Lung (tissue), 12 donors: ENCODE results near the gene MMS19. TPM values are rescaled to one million over a fixed set of nuclear protein-coding genes. Genes with fewer than 3 reads are reported as not detected.
A peak's percentile ranks its signal among the peaks of the same experiment; 100 is the strongest.

ENCODE experiments used
- ATAC-seq: fragments of 200-7000 bp; cut with Tn5 transposase; one replicate; pipeline ENCODE4 v1.9.1; 2020; ENCODE audit warnings: moderate number of reproducible peaks; ENCODE audit not compliant: insufficient read depth, low FRiP score
- DNase-seq, 3 donors: peaks; one replicate each; pipeline ENCODE4 v3.0.0-alpha.2; 2013 to 2017
- H3K27ac ChIP-seq, 2 donors: one replicate each; pipeline ENCODE4 v1.5.1; 2013; ENCODE audit warnings: mild to moderate bottlenecking in 2 of 2, moderate library complexity in 2 of 2, control low read depth in 1 of 2, inconsistent platforms in 1 of 2, low read depth in 1 of 2, low read length in 1 of 2
- H3K27me3 ChIP-seq, 3 donors: one replicate each; pipeline ENCODE4 v1.5.1; 2013; ENCODE audit warnings: low read length in 2 of 3; ENCODE audit not compliant: control insufficient read depth in 3 of 3, insufficient read depth in 3 of 3
- H3K36me3 ChIP-seq, 4 donors: one replicate each; pipeline ENCODE4 v1.5.1; 2013; ENCODE audit warnings: low read length in 4 of 4, mild to moderate bottlenecking in 1 of 4, moderate library complexity in 1 of 4; ENCODE audit not compliant: control insufficient read depth in 4 of 4, insufficient read depth in 4 of 4
- H3K4me1 ChIP-seq, 5 donors: one replicate each; pipeline ENCODE4 v1.5.1; 2013; ENCODE audit warnings: low read length in 5 of 5, mild to moderate bottlenecking in 2 of 5, moderate library complexity in 1 of 5; ENCODE audit not compliant: control insufficient read depth in 5 of 5, insufficient read depth in 5 of 5
- H3K4me3 ChIP-seq: one replicate; pipeline ENCODE4 v1.5.1; 2013; ENCODE audit warnings: mild to moderate bottlenecking, control low read depth, moderate library complexity
- H3K9ac ChIP-seq, 2 donors: one replicate each; pipeline ENCODE4 v1.5.1; 2013; ENCODE audit warnings: low read length in 2 of 2, control low read depth in 1 of 2; ENCODE audit not compliant: insufficient read depth in 1 of 2
- H3K9me3 ChIP-seq, 4 donors: one replicate each; pipeline ENCODE4 v1.5.1; 2013; ENCODE audit warnings: low read length in 3 of 4, mild to moderate bottlenecking in 1 of 4, moderate library complexity in 1 of 4; ENCODE audit not compliant: control insufficient read depth in 4 of 4, insufficient read depth in 3 of 4
- CTCF ChIP-seq: IDR thresholded peaks from 2 replicates; pipeline ENCODE4 v1.5.1; 2012; ENCODE audit warnings: mild to moderate bottlenecking; ENCODE audit errors: control extremely low read depth, extremely low read depth
- WGBS, 2 donors: extraction: QIAGEN DNeasy Blood & Tissue Kit; methylation state at CpG; one replicate each; pipeline ENCODE4 v1.1.7; 2013; 5-methylcytosine and 5-hydroxymethylcytosine counted together
- polyA plus RNA-seq, 2 donors: library from polyadenylated mRNA; stranded (reverse); fragments of 200-250 nt; gene quantifications; one replicate each; pipeline ENCODE4 v1.2.1, GENCODE V29; 2013
- total RNA-seq, 2 donors: library from RNA; depleted of rRNA in 1 of 2; stranded (reverse); fragments of >200 nt in 1 of 2; gene quantifications; one replicate each; pipeline ENCODE4 v1.2.1, GENCODE V29; 2014 to 2021
- donor health status: control.
- donor health status: control.
- donor health status: Bipolar disorder and iron deficiency.
- donor health status: healthy.
- donor health status: DM: yes; HTN: yes; CAD: no.

The MMS19 gene
- total and polyA plus RNA-seq, 4 donors: 39.9 to 74.5 (median 62.5) TPM

DNA sequence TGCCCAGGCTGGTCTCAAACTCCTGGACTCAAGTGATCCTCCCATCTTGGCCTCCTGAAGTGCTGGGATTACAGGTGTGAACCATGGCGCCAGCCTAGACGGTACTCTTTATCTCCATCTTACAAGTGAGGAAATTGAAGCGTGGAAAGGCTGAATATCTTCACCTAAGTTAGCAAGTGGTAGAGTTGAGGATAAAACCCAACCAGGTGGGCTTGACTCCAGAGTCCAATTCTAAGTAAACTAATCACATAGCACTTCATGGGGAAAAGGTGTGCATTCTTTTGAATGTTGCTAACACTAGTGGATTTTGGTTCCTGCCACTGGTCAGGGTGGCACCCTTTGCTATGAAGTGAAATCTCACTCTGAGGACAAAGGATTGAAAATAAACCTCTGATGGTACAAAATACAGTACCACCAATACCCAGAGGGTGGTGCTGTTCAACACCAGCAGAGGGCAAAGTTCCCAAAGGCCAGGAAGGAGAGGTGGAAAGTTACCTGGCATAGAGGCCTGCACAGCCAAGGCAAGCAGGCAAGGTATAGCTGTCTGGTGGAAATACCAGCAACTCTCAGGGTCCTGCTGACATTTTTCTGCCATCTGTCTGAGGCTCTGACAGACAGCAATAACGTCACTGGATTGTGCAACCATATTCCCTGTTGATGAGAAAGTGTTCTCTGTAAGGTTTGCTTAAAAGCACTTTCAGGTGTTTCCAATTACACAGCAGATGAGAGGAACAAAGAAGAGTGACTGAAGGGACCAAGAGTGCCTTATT, 34.7 kb downstream of the MMS19 start:
- DNase-seq (peak; percentile 40 to 63 (median 59)), ATAC-seq (peak; percentile 73)
- H3K27me3 ChIP-seq: no peaks in the 10 kb centered on the region
- peak; percentile 73 for TF ChIP-seq CTCF
- no peaks in the 10 kb centered on the region for H3K9me3 ChIP-seq
- H3K4me1 ChIP-seq: no peaks in the 10 kb centered on the region
- peak overlapping the region in 1 of 2 donors; percentile 20 for H3K27ac ChIP-seq
- H3K36me3 ChIP-seq: peaks cover 47 to 78% (median 69%) of the 10 kb centered on the region in 4 donors
- WGBS, 2 donors: 75 to 81% methylated on average over 4 of the region's 4 CpGs
- no peak overlapping the region for H3K9ac ChIP-seq
- H3K4me3 ChIP-seq: no peak overlapping the region

DNA sequence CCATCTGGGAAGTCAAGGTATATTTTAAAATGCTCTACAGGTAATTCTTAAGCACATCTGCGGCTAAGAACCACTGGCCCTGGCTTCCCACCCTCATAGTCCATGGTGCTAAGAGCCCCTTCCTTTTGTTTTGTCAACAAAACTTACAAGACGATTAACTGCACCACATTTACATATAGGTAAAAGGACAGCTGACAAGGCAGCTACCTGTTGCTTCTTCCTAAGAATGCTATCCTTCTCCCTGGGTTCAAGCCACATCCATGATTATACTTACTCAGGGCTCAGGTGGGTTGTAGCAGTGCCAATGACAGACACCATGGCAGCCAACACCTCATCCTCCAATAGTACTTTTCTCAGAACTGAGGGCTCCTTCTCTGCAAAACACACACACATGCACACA, 35.9 kb downstream of the MMS19 start:
- no peak overlapping the region for H3K4me3 ChIP-seq
- peaks cover 45 to 73% (median 68%) of the 10 kb centered on the region in 4 donors for H3K36me3 ChIP-seq
- 90 to 93% methylated on average over 2 of the region's 2 CpGs for WGBS, 2 donors
- H3K9me3 ChIP-seq: no peaks in the 10 kb centered on the region
- H3K9ac ChIP-seq: no peak overlapping the region
- no peak for DNase-seq
- TF ChIP-seq CTCF: no peak
- ATAC-seq: no peak
- no peaks in the 10 kb centered on the region for H3K4me1 ChIP-seq
- H3K27ac ChIP-seq: no peak overlapping the region
- no peaks in the 10 kb centered on the region for H3K27me3 ChIP-seq

- H3K9me3 ChIP-seq: no peaks in the 10 kb centered on the region
- TF ChIP-seq CTCF: no peak
- H3K36me3 ChIP-seq: peaks cover 43 to 79% (median 69%) of the 10 kb centered on the region in 4 donors
- H3K9ac ChIP-seq: no peak overlapping the region
- DNase-seq: no peak
- H3K27me3 ChIP-seq: no peaks in the 10 kb centered on the region
- no peaks in the 10 kb centered on the region for H3K4me1 ChIP-seq
- H3K4me3 ChIP-seq: no peak overlapping the region
- WGBS, 2 donors: 84 to 86% methylated on average over 7 of the region's 7 CpGs
- no peak overlapping the region for H3K27ac ChIP-seq
- ATAC-seq: no peak
Observed at GRCh38 chr10:97459933-97460332, 38.3 kb downstream of the MMS19 start.
